Lung (tissue), 12 donors: ENCODE measurements around the gene SLCO3A1. TPM values are rescaled to one million over a fixed set of nuclear protein-coding genes. Genes with fewer than 3 reads are reported as not detected.

Experiments
- ATAC-seq: fragments of 200-7000 bp; cut with Tn5 transposase; one replicate; pipeline ENCODE4 v1.9.1; 2020; ENCODE audit warnings: moderate number of reproducible peaks; ENCODE audit not compliant: insufficient read depth, low FRiP score
- DNase-seq, 3 donors: peaks; one replicate each; pipeline ENCODE4 v3.0.0-alpha.2; 2013 to 2017
- H3K27ac ChIP-seq, 2 donors: one replicate each; pipeline ENCODE4 v1.5.1; 2013; ENCODE audit warnings: mild to moderate bottlenecking in 2 of 2, moderate library complexity in 2 of 2, control low read depth in 1 of 2, inconsistent platforms in 1 of 2, low read depth in 1 of 2, low read length in 1 of 2
- H3K27me3 ChIP-seq, 3 donors: one replicate each; pipeline ENCODE4 v1.5.1; 2013; ENCODE audit warnings: low read length in 2 of 3; ENCODE audit not compliant: control insufficient read depth in 3 of 3, insufficient read depth in 3 of 3
- H3K36me3 ChIP-seq, 4 donors: one replicate each; pipeline ENCODE4 v1.5.1; 2013; ENCODE audit warnings: low read length in 4 of 4, mild to moderate bottlenecking in 1 of 4, moderate library complexity in 1 of 4; ENCODE audit not compliant: control insufficient read depth in 4 of 4, insufficient read depth in 4 of 4
- H3K4me1 ChIP-seq, 5 donors: one replicate each; pipeline ENCODE4 v1.5.1; 2013; ENCODE audit warnings: low read length in 5 of 5, mild to moderate bottlenecking in 2 of 5, moderate library complexity in 1 of 5; ENCODE audit not compliant: control insufficient read depth in 5 of 5, insufficient read depth in 5 of 5
- H3K4me3 ChIP-seq: one replicate; pipeline ENCODE4 v1.5.1; 2013; ENCODE audit warnings: mild to moderate bottlenecking, control low read depth, moderate library complexity
- H3K9ac ChIP-seq, 2 donors: one replicate each; pipeline ENCODE4 v1.5.1; 2013; ENCODE audit warnings: low read length in 2 of 2, control low read depth in 1 of 2; ENCODE audit not compliant: insufficient read depth in 1 of 2
- H3K9me3 ChIP-seq, 4 donors: one replicate each; pipeline ENCODE4 v1.5.1; 2013; ENCODE audit warnings: low read length in 3 of 4, mild to moderate bottlenecking in 1 of 4, moderate library complexity in 1 of 4; ENCODE audit not compliant: control insufficient read depth in 4 of 4, insufficient read depth in 3 of 4
- WGBS, 2 donors: extraction: QIAGEN DNeasy Blood & Tissue Kit; methylation state at CpG; one replicate each; pipeline ENCODE4 v1.1.7; 2013; 5-methylcytosine and 5-hydroxymethylcytosine counted together
- polyA plus RNA-seq, 2 donors: library from polyadenylated mRNA; stranded (reverse); fragments of 200-250 nt; gene quantifications; one replicate each; pipeline ENCODE4 v1.2.1, GENCODE V29; 2013
- total RNA-seq, 2 donors: library from RNA; depleted of rRNA in 1 of 2; stranded (reverse); fragments of >200 nt in 1 of 2; gene quantifications; one replicate each; pipeline ENCODE4 v1.2.1, GENCODE V29; 2014 to 2021
- TF ChIP-seq, protein P1 (sequence below): IDR thresholded peaks from 2 replicates; pipeline ENCODE4 v1.5.1; 2012; ENCODE audit warnings: mild to moderate bottlenecking; ENCODE audit errors: control extremely low read depth, extremely low read depth
- donor health status: control.
- donor health status: control.
- donor health status: Bipolar disorder and iron deficiency.
- donor health status: healthy.
- donor health status: DM: yes; HTN: yes; CAD: no.

Gene SLCO3A1
- total and polyA plus RNA-seq, 4 donors: 20.5 to 56.3 (median 33.5) TPM

DNA sequence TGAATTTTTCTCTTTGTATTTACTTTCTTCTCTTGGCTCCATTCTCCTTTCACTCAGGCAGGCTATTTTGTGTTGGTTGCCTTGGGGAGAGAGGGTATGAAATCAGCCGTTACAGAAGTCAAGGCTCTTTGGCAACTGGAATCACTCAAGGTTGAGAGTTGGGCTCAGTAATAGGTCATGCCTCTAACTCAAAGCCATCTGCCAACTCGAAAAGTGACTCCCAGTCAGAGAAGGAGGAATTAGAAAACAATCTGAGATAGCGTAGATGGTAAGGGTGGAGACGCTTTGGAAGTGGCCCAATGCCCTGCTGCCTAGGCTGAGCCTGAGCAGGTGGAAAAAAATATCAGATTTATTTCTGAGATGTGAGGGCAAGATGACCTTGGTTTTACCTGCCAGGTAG lies 334.5 kb downstream of the SLCO3A1 start:
- TF ChIP-seq, protein P1, sequence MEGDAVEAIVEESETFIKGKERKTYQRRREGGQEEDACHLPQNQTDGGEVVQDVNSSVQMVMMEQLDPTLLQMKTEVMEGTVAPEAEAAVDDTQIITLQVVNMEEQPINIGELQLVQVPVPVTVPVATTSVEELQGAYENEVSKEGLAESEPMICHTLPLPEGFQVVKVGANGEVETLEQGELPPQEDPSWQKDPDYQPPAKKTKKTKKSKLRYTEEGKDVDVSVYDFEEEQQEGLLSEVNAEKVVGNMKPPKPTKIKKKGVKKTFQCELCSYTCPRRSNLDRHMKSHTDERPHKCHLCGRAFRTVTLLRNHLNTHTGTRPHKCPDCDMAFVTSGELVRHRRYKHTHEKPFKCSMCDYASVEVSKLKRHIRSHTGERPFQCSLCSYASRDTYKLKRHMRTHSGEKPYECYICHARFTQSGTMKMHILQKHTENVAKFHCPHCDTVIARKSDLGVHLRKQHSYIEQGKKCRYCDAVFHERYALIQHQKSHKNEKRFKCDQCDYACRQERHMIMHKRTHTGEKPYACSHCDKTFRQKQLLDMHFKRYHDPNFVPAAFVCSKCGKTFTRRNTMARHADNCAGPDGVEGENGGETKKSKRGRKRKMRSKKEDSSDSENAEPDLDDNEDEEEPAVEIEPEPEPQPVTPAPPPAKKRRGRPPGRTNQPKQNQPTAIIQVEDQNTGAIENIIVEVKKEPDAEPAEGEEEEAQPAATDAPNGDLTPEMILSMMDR: no peak
- no peak overlapping the region for H3K9ac ChIP-seq
- DNase-seq (no peak), ATAC-seq (no peak)
- no peak overlapping the region for H3K4me3 ChIP-seq
- WGBS, 2 donors: 73 to 75% methylated on average over 4 of the region's 4 CpGs
- H3K27ac ChIP-seq: no peak overlapping the region
- H3K9me3 ChIP-seq: no peaks in the 10 kb centered on the region
- H3K36me3 ChIP-seq: no peaks in the 10 kb centered on the region
- no peaks in the 10 kb centered on the region for H3K27me3 ChIP-seq
- H3K4me1 ChIP-seq: peaks cover 0 to 3% (median 0%) of the 10 kb centered on the region in 5 donors

DNA sequence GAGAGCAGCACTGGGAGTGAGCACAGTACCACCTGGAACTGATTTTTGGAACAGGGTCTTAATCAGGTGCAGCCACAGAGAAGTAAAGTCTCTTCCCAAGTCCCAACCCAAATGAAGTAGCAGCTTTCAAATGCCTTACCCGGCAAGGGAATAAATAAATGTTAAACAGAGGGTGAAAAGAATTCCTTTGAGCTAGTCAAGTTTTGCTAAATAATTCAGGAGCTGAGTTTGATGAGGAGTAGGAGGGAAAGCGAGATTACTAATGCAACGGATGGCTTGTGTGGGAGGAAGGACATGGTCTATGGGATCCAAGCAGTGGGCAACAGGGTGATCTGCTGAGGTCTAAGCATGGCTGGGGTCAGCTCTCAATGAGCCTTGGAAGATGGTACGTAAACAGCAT lies 335.7 kb downstream of the SLCO3A1 start:
- H3K9me3 ChIP-seq: no peaks in the 10 kb centered on the region
- H3K36me3 ChIP-seq: no peaks in the 10 kb centered on the region
- 89 to 91% methylated on average over 4 of the region's 4 CpGs for WGBS, 2 donors
- no peak for DNase-seq
- no peak for ATAC-seq
- no peak overlapping the region for H3K9ac ChIP-seq
- no peaks in the 10 kb centered on the region for H3K4me1 ChIP-seq
- TF ChIP-seq, protein P1: no peak
- H3K4me3 ChIP-seq: no peak overlapping the region
- H3K27me3 ChIP-seq: no peaks in the 10 kb centered on the region
- no peak overlapping the region for H3K27ac ChIP-seq

DNA sequence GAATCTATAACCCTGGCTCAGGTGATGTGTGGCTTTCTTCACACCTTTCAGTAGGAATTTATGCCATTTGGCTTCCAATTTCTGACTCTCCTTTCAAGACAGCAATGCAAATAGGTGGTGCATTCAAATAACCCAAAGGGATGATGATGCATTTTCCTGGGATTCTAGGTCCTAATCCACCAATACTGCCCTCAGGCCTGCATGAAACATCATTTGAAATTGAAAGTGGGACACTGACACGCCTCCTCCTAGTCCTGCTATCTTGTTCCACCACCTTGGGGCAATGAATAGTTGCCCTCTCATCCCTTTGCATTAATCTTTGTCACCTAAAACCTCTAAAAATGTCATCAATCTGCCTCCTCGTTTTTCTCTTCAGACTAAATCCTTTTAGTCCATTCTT lies 341.7 kb downstream of the SLCO3A1 start:
- Histone ChIP-seq H3K9me3 (no peaks in the 10 kb centered on the region), H3K4me3 (no peak overlapping the region), H3K27me3 (no peaks in the 10 kb centered on the region), H3K36me3 (no peaks in the 10 kb centered on the region), H3K27ac (no peak overlapping the region), H3K9ac (no peak overlapping the region), H3K4me1 (peaks cover 0 to 4% (median 0%) of the 10 kb centered on the region in 5 donors)
- ATAC-seq (no peak), DNase-seq (no peak)
- TF ChIP-seq, protein P1: no peak
- WGBS, 2 donors: 53 to 68% methylated on average over 2 of the region's 2 CpGs

DNA sequence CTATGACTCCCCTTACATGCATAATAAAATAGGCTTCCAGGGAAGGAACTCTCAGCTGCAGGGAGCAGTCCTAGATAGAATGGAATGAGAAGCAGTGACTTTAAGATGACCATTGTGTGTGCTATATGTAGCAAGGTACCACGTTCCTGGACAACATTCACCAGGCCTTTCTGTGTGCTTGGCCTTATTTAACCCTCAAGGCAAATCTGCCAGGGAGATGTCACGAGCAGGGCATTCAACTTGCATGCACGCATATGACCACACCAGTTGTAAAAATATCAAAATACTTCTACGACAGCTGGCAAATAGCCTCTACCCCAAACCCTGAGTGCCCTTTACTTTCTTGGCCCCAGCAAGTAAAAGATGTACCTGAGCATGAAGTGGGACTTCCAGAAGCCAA lies 342.8 kb downstream of the SLCO3A1 start:
- H3K9ac ChIP-seq: no peak overlapping the region
- DNase-seq (no peak), ATAC-seq (no peak)

More for the DNA sequence above, 342.8 kb downstream of the SLCO3A1 start:
- Histone ChIP-seq H3K4me3 (no peak overlapping the region), H3K9me3 (peaks cover 0 to 3% (median 0%) of the 10 kb centered on the region in 4 donors), H3K27ac (no peak overlapping the region), H3K27me3 (no peaks in the 10 kb centered on the region), H3K36me3 (no peaks in the 10 kb centered on the region), H3K4me1 (peaks cover 0 to 4% (median 0%) of the 10 kb centered on the region in 5 donors)
- WGBS, 2 donors: 80 to 93% methylated on average over 4 of the region's 4 CpGs
- TF ChIP-seq, protein P1: no peak
